Measurements from ENCODE around the gene SEC62.

GRCh38 chr3:170044271-170044670 is 77.7 kb downstream of the SEC62 start:
- TF ChIP-seq EZH2 (IDR thresholded peaks at IDR 0.05; ENCODE audit: insufficient read depth, poor library complexity, severe bottlenecking) (no peak), EZH2phosphoT487 (IDR thresholded peaks at IDR 0.05; ENCODE audit: insufficient read depth, low read depth) (no peak)
